Astrocyte (in vitro differentiated cells and primary cell): ENCODE data around the gene TLE5.

Experiments
- EZH2 ChIP-seq: IDR thresholded peaks from 2 replicates; pipeline ENCODE4 v1.6.1; 2012; ENCODE audit warnings: mild to moderate bottlenecking, low read length, inconsistent platforms; ENCODE audit not compliant: insufficient read depth
- TF ChIP-seq, protein P1 (sequence below): IDR thresholded peaks from 2 replicates; pipeline ENCODE4 v1.5.1; 2011; ENCODE audit warnings: low read depth, mild to moderate bottlenecking, inconsistent platforms, low read length, moderate library complexity; ENCODE audit not compliant: insufficient read depth

DNA sequence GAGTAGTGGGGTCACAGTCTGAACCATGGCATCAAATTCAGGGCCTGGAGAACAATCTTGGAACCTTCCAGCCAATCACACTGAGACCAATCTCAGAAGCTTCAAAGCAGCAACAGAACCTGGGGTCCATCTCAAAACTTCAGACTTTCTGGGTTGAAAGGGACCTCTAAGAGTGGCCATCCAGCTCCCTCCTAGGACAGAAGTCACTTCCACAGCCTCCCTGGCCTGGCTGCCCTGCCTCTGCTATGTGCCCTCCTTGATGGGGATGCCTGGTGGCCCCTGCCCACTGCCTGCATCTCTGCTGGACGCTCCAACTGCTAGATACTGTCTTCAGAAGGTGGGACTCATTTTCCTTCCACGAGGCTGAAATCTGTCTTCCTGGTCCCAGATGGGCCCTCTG lies 35.0 kb downstream of the TLE5 start:
- TF ChIP-seq, protein P1, sequence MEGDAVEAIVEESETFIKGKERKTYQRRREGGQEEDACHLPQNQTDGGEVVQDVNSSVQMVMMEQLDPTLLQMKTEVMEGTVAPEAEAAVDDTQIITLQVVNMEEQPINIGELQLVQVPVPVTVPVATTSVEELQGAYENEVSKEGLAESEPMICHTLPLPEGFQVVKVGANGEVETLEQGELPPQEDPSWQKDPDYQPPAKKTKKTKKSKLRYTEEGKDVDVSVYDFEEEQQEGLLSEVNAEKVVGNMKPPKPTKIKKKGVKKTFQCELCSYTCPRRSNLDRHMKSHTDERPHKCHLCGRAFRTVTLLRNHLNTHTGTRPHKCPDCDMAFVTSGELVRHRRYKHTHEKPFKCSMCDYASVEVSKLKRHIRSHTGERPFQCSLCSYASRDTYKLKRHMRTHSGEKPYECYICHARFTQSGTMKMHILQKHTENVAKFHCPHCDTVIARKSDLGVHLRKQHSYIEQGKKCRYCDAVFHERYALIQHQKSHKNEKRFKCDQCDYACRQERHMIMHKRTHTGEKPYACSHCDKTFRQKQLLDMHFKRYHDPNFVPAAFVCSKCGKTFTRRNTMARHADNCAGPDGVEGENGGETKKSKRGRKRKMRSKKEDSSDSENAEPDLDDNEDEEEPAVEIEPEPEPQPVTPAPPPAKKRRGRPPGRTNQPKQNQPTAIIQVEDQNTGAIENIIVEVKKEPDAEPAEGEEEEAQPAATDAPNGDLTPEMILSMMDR: no peak
- no peak for TF ChIP-seq EZH2
